HG03432 (cell line): ENCODE measurements around the gene MAMSTR.

ENCODE experiments used
- ATAC-seq: cut with Tn5 transposase; IDR thresholded peaks from one replicate; pipeline ENCODE4 v1.9.1; 2021; ENCODE audit warnings: mild to moderate bottlenecking, moderate library complexity; ENCODE audit not compliant: unreplicated experiment

MAMSTR gene

GRCh38 chr19:48746738-48747575, 27.4 kb upstream of the MAMSTR start, which contains the start of gene IZUMO1:
Gene IZUMO1 (minus strand): TSS chr19:48746909. CDS start chr19:48745859, 1,050 bp downstream.
- no peak for ATAC-seq

DNA sequence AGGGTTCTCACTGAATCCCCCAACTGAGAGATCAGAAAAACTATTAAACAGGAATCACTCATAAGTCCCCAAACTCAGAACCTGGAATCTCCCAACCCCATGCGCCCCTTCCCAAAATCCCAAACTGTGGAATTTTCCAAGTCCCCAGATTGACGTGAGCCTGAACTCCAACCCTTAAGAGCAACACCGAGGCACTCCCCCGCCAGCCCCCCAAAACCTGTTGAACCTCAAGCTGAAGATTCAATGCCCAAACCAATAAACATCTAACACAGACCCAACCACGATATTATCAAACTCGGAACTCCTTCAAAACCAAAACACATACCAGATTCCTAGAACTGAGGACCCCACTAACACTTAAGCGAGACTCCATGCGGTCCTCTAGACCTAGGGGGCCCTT, 26.6 kb upstream of the MAMSTR start:
- no peak for ATAC-seq

GRCh38 chr19:48745208-48745995, 25.9 kb upstream of the MAMSTR start:
- no peak for ATAC-seq

DNA sequence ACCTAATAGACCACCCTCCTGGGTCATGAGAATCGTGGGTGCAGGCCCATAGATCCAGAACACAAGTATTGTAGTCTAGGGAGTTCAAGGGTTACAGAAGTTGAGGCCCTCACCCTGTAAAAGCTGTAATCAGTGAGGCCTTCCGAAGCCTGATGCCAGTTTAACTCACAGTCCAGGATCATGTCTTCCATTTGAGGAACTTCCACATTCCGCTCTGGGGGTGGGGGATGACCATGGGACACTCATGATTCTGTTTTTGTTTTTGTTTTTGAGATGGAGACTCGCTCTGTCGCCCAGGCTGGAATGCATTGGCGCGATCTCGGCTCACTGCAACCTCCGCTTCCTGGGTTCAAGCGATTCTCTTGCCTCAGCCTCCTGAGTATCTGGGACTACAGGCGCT, 22.6 kb upstream of the MAMSTR start:
- ATAC-seq = no peak

DNA sequence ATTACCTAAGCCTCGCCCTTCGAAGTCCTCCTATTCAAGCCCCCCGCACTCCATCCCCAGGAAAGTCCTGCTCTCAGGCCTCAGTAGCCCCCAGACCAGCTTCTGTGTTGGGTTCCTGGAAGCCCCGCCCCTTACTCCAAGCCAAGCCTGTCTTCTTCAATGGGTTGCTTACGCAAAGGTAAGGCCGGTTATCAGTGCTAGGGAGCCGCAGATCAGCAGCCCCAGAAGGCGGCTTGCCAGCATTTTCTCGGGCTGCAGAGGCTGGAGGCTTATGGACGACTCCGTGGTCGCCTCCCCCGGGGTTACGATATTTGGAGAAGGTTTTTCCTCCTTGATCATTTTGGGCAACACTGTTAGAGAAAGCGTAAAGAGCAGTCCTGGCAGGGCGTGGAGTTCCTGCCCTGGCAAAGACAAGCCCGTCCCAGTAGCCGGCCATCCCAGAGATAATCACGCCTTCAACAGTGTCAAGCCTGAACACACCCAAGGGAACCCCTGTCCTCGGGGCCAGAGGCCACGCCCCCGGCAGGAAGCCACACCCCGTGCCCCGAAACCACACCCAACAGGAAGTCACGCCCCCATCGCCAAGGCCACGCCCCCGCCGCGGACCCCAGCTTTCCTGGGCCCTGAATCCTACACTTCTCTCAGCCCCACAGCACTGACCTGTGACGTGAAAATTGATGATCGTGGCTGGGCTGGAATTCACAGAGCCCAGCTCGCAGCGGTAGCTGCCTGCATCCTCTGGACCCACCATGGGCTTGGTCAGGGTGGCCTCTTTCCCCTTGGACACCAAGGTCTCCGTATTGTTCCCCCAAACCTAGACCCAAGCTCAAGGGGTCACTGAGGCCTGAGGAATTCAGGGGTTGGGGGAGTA, 21.8 kb upstream of the MAMSTR start:
- ATAC-seq = no peak

DNA sequence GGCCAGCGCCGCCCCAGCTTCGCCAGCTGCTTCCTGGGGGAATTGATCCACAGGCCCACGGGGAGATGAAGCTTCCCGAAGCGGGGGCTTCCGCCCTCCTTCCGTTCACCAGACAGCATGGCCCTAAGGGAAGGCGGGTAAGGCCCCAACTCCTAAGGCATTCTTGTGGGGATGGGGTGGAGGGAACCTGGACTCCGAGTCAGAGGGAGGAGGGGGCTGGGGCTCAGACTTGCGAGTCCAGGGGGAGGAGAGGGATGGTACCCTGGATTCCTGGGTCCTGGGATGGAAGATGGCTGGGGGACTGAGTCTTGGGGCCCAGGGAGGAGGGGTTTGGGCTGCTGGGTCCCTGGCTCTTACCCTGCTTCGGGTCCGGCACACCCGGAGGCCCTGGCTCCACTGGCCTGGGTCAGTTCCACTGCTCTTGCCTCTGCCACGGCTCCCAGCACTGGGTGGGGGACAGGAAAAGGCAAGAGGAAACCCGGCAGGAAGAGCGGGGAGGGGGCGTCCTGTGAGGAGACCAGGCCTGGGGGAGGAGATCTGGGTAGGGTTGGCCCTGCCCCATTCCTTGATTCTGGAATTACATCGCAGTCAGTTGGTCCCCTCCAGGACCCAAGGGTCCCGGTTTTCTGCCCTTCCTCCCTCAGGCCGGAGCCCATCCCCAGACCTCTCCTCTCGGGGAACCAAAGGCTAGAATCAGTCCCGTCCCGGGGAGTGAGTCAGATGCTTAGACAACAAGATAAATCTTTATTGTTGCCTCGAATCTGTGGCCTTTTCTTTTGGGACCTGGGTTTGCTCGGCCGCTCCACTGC, 20.8 kb upstream of the MAMSTR start, which contains the start of gene RASIP1:
TSS of gene RASIP1 (minus strand) at position 447 of the 809 bp plus-strand sequence. CDS start at position 119, 328 bp downstream.
- no peak for ATAC-seq

DNA sequence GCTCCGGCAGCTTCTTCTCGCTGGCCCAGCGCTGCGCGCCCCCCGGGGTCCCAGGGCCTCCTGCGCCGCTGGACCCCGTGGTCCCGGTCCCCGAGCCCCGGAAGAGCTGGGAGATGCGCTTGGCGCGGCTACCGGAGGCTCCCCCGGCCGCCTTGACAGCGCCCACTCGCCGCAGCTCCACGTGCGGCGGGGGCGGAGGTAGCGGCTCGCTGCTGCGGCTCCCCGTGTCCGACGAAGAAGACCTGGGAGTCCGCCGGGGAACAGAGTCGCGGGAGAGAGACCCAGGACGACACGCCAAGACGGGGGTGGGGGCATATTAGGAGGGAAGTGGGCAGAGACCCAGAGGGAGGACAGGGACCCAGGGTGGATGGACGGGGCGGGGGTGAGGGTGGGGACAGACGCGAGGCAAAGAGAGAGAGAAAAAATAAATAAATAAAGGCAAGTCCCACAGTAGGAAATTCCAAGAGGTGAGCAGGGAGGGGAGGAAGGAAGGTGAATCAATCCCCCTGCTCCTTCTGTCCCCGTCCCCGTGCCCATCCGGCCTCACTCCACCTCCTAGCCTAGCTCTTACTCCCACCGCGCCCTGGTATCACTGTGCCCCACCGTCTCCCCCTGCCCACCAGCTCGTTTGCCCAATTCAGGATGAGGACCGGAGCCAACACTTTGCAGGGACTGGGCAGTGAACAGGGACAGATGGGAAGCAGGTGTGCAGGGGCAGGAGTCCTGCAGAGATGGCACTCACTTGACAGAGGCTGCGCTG, 20.1 kb upstream of the MAMSTR start:
- no peak for ATAC-seq

- peak; percentile 86 for ATAC-seq
These were observed 19.3 kb upstream of the MAMSTR start for GRCh38 chr19:48738557-48739403.

GRCh38 chr19:48737360-48737998, 18.0 kb upstream of the MAMSTR start:
- no peak for ATAC-seq

GRCh38 chr19:48735031-48735615, 15.6 kb upstream of the MAMSTR start:
- no peak for ATAC-seq

DNA sequence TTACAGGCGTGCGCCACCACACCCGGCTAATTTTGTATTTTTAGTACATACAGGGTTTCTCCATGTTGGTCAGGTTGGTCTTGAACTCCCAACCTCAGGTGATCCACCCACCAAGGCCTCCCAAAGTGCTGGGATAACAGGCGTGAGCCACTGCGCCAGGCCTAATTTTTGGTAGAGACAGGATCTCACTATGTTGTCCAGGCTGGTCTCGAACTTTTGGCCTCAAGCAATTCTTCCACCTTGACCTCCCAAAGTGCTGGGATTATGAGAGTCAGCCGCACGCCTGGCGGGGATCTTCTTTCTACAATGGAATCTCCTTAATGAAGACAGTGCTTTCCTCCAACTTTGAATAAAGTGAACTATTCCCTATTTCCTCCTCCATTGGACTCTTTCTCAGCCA, 15.1 kb upstream of the MAMSTR start:
- ATAC-seq = no peak

- no peak for ATAC-seq
These were observed 11.9 kb upstream of the MAMSTR start for GRCh38 chr19:48731452-48731851.

DNA sequence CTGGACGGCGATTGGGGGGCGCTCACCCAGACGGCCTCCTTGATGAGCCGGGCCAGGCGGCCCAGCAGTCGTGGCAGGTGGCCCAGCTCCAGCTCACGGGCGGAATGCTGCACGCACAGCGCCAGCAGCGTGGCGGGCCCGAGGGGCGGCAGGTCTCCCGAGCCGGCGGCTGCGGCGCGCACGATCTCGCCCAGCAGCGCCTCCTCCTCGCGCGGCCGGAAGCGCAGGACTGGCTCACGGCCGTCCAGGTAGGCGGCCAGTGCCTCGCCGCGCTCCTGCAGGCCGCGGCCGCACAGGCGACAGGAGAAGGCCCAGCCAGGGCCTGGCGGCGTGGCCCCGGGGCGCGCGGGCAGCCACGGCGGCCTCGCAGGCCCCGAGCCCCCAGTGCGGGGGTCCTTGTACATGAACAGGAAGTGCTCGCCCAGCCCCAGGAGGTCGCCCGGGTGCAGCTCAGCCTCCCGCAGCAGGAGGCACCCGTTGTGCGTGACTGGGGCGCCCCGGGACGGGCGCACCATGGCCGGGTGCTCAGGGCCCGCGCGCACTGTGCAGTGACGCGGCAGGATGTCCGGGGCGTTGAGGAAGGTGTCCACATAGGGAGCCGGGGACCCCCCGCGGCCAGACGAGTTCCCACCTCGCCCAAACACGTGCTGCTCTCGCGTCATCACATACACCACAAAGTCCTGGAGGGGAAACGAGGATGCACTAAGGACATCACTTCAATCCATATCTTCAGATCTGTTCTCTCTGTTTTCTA, 9.6 kb upstream of the MAMSTR start:
- ATAC-seq = no peak

DNA sequence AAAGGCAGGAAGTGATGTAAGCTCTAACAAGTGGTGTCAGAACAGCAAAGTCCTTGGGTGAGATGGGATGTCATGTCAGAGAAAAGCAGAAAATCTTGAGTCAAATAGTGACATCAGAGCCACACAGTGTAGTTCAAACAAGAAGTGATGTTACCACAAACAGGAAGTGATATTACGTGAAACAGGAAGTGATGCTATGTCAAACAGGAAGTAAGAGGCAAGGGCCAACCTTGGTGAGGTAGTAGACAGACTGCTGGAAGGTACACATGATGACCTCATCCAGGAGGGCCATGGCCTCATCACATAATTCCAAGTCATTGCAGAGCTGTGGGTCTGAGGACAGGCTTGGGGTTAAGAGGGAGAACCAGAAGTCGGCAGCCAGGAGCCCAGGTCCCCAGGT, 7.0 kb upstream of the MAMSTR start:
- ATAC-seq = no peak

DNA sequence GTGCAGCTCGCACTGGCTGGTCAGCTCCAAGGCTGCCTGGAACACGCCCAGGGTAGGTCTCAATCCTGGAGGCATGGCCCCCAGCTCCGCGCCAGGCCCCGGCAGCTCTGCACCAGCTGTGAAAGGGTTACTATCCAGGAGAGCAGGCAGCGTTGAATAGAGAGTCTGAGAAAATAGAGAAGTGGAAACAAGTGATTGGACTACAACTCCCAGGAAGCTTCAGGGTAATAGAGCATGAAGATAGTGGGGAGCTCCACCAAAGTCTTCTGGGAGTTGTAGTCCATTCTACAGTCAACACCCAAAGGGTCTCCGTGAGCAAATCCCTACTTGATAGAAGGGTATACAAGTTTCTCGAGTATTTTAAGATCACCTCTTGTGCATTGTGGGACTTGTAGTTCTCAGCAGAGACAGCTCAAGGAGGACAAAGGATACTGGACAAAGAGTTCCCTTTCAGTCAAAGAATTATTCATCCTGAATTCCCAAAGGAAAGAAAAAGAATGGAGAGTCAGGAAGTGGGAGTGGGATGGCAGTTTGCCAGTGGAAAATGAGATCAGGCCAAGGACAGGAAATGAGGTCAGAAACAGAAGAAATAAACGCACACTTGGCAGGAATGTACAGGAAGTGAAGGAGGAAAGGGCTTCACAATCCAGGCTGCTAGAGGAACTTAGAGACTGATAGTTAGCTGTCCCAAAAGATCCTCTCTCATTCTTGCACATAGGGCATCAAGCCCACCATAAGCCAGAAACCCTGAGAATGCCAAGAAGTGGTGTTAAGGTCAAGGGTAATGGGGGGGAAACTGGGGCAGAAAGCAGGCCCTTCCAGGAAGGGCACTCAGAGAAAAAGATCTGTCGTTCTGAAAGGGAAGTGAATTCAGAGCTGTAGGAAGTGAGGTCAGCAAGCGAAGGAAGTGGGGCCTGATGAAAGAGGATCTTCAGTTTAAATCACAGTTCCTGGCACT, 5.5 kb upstream of the MAMSTR start:
- ATAC-seq = no peak

- ATAC-seq = no peak
These were observed 2.7 kb upstream of the MAMSTR start for GRCh38 chr19:48722196-48722708.
